GM12891 (cell line): ENCODE measurements around the gene DIP2C.

Source experiments
- PAX5 ChIP-seq: IDR thresholded peaks from 2 replicates; pipeline ENCODE4 v1.6.1; 2011; ENCODE audit warnings: low read length, moderate library complexity, mild to moderate bottlenecking; ENCODE audit not compliant: insufficient read depth, severe bottlenecking
- POLR2A ChIP-seq: IDR thresholded peaks from 2 replicates; pipeline ENCODE4 v1.6.1; 2011; ENCODE audit warnings: low read depth, low read length, control low read depth
- POLR2AphosphoS5 ChIP-seq: IDR thresholded peaks from 2 replicates; pipeline ENCODE4 v1.6.1; 2011; ENCODE audit warnings: low read depth, low read length, control low read depth
- POU2F2 ChIP-seq: IDR thresholded peaks from 2 replicates; pipeline ENCODE4 v1.6.1; 2011; ENCODE audit warnings: low read depth, mild to moderate bottlenecking, control low read depth, low read length, moderate library complexity
- SPI1 ChIP-seq: IDR thresholded peaks from 2 replicates; pipeline ENCODE4 v1.6.1; 2011; ENCODE audit warnings: low read depth, low read length, control low read depth
- TAF1 ChIP-seq: IDR thresholded peaks from 2 replicates; pipeline ENCODE4 v1.6.1; 2011; ENCODE audit warnings: low read depth, low read length, control low read depth

- TF ChIP-seq TAF1 = no peak
- no peak for TF ChIP-seq POLR2A
- TF ChIP-seq SPI1 = no peak
- no peak for TF ChIP-seq POLR2AphosphoS5
- no peak for TF ChIP-seq POU2F2
- TF ChIP-seq PAX5 = no peak
Measured at GRCh38 chr10:488933-489215, 200.6 kb downstream of the DIP2C start.
